Left lung (tissue), 10 donors: ENCODE data around the gene UHRF2. TPM values are rescaled to one million over a fixed set of nuclear protein-coding genes. Genes with fewer than 3 reads are reported as not detected.

Source experiments
- ATAC-seq: fragments of 200-7000 bp; cut with Tn5 transposase; one replicate; pipeline ENCODE4 v1.9.1; 2020; ENCODE audit warnings: moderate library complexity
- DNase-seq, 4 donors: peaks; one replicate each; pipeline ENCODE4 v3.0.0-alpha.2; 2013 to 2020
- H3K27ac ChIP-seq, 2 donors: fragments of 200-600 bp; sonication (generic) in 1 of 2; one replicate each; pipeline versions ENCODE4 v1.5.0 to v1.8.0; 2020 to 2021
- H3K27me3 ChIP-seq, 2 donors: fragments of 200-600 bp; sonication (generic) in 1 of 2; one replicate each; pipeline versions ENCODE4 v1.5.0 to v1.8.0; 2020 to 2021
- H3K36me3 ChIP-seq, 2 donors: fragments of 200-600 bp; sonication (generic) in 1 of 2; one replicate each; pipeline versions ENCODE4 v1.5.0 to v1.8.0; 2020 to 2021
- H3K4me1 ChIP-seq, 2 donors: fragments of 200-600 bp; one replicate each; pipeline ENCODE4 v1.8.0; 2021
- H3K4me3 ChIP-seq, 2 donors: fragments of 200-600 bp; sonication (generic) in 1 of 2; one replicate each; pipeline versions ENCODE4 v1.5.0 to v1.8.0; 2020 to 2021; ENCODE audit warnings: mild to moderate bottlenecking in 1 of 2
- H3K9me3 ChIP-seq, 2 donors: fragments of 200-600 bp; sonication (generic) in 1 of 2; one replicate each; pipeline versions ENCODE4 v1.5.0 to v1.8.0; 2020 to 2021
- intact Hi-C, 2 donors: fragments of 100-400 bp; cut with DNase I; formaldehyde crosslinking; loops; one replicate each; pipeline versions ENCODE4 v1.11.2 to v1.14.2; 2022
- polyA plus RNA-seq, 6 donors: library from polyadenylated mRNA; unstranded; fragments of 120-200 nt; gene quantifications; one replicate each; pipeline ENCODE4 v1.2.1, GENCODE V29; 2013; ENCODE audit not compliant: insufficient read length in 6 of 6
- total RNA-seq, 2 donors: library from RNA; stranded (reverse); fragmentation: NEBNext Ultra II Directional; extraction: Animal tissue kit (Norgen Biotek cat#: 25700); gene quantifications; one replicate each; pipeline ENCODE4 v1.2.1, GENCODE V29; 2021
- TF ChIP-seq, protein P1 (sequence below), 2 donors: fragments of 200-600 bp; sonication (generic) in 1 of 2; IDR thresholded peaks; one replicate each; pipeline versions ENCODE4 v1.5.0 to v1.8.0; 2021; ENCODE audit warnings: antibody characterized with exemption in 2 of 2
- donor health status: DM: no; HTN: yes; CAD: no.
- donor health status: DM: no; HTN: no; CAD: no.

Gene UHRF2
- total and polyA plus RNA-seq, 8 donors, result 32.7 to 86.9 (median 67.4) TPM

DNA sequence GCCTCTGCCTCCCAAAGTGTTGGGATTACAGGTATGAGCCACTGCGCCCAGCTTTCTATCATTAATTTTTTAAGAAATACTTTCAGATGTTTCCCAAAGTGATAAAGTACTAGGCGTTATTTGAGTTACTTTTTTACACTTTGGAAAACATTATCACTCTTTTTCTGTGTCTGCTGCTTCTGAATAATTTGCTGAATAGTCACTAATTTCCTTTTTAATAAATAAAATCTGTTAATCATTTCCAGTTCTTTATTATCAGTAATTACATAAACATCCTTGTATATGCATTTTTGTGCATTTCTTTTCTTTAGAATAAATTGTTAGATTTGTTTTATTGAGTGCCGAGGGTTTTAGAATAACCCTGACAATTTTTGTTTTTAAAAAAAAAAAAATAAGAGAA, 48.6 kb downstream of the UHRF2 start:
- Histone ChIP-seq H3K4me3 (no peak overlapping the region), H3K27me3 (no peaks in the 10 kb centered on the region), H3K27ac (no peak overlapping the region), H3K4me1 (no peaks in the 10 kb centered on the region), H3K36me3 (peaks cover 0 to 14% of the 10 kb centered on the region in 2 donors), H3K9me3 (peaks cover 0 to 4% of the 10 kb centered on the region in 2 donors)
- intact Hi-C loops, result no loop called here
- TF ChIP-seq, protein P1, sequence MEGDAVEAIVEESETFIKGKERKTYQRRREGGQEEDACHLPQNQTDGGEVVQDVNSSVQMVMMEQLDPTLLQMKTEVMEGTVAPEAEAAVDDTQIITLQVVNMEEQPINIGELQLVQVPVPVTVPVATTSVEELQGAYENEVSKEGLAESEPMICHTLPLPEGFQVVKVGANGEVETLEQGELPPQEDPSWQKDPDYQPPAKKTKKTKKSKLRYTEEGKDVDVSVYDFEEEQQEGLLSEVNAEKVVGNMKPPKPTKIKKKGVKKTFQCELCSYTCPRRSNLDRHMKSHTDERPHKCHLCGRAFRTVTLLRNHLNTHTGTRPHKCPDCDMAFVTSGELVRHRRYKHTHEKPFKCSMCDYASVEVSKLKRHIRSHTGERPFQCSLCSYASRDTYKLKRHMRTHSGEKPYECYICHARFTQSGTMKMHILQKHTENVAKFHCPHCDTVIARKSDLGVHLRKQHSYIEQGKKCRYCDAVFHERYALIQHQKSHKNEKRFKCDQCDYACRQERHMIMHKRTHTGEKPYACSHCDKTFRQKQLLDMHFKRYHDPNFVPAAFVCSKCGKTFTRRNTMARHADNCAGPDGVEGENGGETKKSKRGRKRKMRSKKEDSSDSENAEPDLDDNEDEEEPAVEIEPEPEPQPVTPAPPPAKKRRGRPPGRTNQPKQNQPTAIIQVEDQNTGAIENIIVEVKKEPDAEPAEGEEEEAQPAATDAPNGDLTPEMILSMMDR (IDR thresholded peaks at IDR 0.05), result no peak
- no peak for ATAC-seq
- no peak for DNase-seq

DNA sequence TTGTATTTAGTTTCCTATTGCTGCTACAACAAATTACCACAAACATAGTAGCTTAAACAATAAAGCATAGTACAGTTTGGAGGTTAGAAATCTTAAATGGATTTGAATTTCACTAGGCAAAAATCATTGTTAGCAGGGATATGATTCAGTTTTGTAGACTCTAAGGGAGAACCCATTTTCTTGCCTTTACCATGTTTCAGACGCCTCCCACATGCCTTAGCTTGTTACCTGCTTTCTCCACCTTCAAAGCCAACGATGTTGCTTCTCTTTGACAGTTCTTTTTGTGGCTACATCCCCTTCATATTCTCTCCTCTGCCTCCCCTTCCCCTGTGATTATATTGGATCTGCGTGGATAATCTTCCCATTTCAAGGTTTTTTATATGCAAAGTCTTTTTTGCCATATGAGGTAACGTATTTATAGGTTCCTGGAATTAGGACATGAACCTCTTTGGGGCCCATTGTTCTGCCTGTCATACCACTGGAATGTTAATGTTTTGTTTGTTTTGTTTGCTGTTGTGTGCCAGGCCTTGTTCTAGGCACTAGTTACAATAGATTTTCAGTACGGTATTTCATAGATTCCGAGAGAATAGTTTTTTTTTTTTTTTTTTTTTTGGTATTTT, 54.1 kb downstream of the UHRF2 start:
- Histone ChIP-seq H3K36me3 (peaks cover 0 to 9% of the 10 kb centered on the region in 2 donors), H3K4me1 (no peaks in the 10 kb centered on the region), H3K27ac (no peak overlapping the region), H3K9me3 (no peaks in the 10 kb centered on the region), H3K27me3 (no peaks in the 10 kb centered on the region), H3K4me3 (no peak overlapping the region)
- ATAC-seq (no peak), DNase-seq (no peak)
- TF ChIP-seq, protein P1 (IDR thresholded peaks at IDR 0.05), result no peak
- intact Hi-C loops, result no loop called here

DNA sequence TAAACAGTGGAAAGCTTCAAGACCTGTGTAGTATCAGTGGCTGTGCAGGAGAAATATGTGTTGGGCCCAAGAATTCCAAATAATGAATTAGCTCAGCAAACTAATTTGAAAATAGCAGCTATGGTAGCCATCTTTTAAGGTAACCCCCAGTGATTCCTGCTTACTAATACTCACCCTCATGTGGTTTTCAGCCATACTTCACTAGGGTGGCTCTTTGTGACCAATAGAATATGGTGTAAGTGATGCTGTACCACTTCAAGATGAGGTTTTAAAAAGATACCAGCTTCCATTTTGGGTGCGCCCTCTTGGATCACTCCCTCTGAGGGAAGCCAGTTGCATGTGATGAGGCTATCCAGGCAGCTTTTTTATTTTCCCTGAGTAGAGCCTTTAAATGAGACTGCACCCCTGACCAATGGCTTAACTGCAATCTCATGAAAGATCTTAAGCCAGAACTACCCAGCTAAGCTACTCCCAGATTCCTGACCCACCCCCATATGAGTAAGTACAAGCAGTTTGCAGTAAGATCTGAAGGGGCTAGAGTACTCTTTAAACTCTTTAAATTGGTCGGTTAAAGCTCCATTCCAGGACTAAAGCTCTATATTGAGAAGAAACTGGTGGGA, 58.3 kb downstream of the UHRF2 start:
- no peak for DNase-seq
- TF ChIP-seq, protein P1 (IDR thresholded peaks at IDR 0.05), result no peak
- no peak overlapping the region for H3K27ac ChIP-seq
- intact Hi-C loops, result no loop called here
- H3K4me3 ChIP-seq, result no peak overlapping the region
- no peaks in the 10 kb centered on the region for H3K27me3 ChIP-seq
- no peaks in the 10 kb centered on the region for H3K4me1 ChIP-seq
- H3K9me3 ChIP-seq, result no peaks in the 10 kb centered on the region
- H3K36me3 ChIP-seq, result peaks cover 0 to 2% of the 10 kb centered on the region in 2 donors
- no peak for ATAC-seq

DNA sequence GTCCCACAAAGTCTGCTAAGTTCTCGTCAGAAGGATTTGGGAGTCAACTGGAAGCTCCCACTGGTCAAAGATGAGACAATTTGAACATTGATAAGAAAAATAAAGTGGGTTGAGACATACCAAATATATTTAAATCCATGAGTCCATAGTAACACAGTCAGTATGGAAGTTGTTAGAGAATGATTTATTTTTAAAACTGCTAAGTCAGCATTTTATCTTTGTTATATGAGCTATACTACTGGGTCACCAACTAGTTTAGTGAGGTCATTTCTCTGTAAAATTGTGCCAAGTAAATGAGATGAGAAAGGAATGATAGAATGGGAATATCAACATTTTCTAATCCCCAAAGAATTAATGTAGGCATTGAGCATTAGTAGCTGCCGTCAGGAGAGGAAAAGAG, 60.2 kb downstream of the UHRF2 start:
- H3K27ac ChIP-seq, result no peak overlapping the region
- ATAC-seq (no peak), DNase-seq (no peak)
- no peaks in the 10 kb centered on the region for H3K9me3 ChIP-seq
- TF ChIP-seq, protein P1 (IDR thresholded peaks at IDR 0.05), result no peak
- peaks cover 0 to 18% of the 10 kb centered on the region in 2 donors for H3K36me3 ChIP-seq
- no peak overlapping the region for H3K4me3 ChIP-seq
- H3K27me3 ChIP-seq, result no peaks in the 10 kb centered on the region
- intact Hi-C loops, result no loop called here
- H3K4me1 ChIP-seq, result no peaks in the 10 kb centered on the region

DNA sequence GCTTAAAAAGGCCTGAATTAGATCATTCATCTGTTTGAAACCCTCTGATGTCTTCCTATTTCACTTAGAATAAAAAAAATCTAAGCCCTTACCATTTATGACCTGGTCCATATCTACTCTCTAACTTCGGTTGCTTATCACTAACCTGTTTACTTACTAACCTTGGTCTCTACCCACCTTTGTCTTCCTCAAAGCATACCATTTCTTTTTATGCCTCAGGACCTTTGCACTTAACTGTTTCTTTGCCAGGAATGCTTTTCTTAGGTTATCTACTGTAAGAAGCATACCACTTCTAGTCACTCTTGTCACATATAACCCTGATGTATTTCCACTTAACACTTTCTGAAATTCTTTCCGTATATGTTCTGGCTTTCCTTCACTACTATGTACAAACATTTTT, 67.0 kb downstream of the UHRF2 start:
- intact Hi-C loops, result no loop called here
- TF ChIP-seq, protein P1 (IDR thresholded peaks at IDR 0.05), result no peak
- no peaks in the 10 kb centered on the region for H3K9me3 ChIP-seq
- no peaks in the 10 kb centered on the region for H3K4me1 ChIP-seq
- H3K27me3 ChIP-seq, result no peaks in the 10 kb centered on the region
- H3K4me3 ChIP-seq, result no peak overlapping the region
- H3K36me3 ChIP-seq, result peaks cover 0 to 83% of the 10 kb centered on the region in 2 donors
- no peak for ATAC-seq
- no peak overlapping the region for H3K27ac ChIP-seq
- no peak for DNase-seq
